ENCODE measurements around the gene CEP104. TPM values are rescaled to one million over a fixed set of nuclear protein-coding genes. Genes with fewer than 3 reads are reported as not detected.

The CEP104 gene
- total RNA-seq, 1 experiment from 2014 or later, result 25.4 TPM

DNA sequence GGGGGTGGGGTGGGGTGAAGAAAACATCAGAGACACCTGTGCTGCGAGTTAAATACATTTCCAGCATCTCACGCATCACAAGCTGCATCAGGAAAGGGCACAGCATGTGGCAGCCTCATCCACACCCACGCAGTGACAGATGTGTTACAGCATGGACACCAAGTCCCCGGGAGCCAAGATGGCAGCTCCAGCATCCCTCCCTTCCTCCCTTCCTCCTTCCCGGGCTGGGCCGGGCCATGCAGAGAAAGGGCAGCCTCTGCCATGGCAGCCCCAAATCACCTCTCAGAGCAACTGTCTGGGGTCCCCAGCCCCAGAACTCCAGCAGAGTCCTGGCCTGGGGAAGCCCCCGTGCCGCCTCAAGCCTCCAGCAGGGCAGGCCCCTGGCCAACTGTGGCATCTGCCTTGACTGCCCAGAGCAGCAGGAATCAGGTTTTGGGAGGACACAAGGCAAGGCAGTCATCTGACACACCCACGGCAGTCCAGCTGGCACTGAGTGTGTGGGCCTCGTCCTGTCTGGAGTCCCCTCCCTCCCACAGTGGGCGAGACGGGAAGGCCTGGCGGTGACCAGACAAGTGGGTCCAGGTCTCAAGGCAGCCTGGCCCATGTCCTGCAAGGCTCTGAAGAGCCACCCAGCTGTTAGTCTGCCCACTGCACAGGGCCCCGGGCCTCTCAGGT, 78.3 kb downstream of the CEP104 start:
- no peak for DNase-seq (ENCODE audit: low read depth)

DNA sequence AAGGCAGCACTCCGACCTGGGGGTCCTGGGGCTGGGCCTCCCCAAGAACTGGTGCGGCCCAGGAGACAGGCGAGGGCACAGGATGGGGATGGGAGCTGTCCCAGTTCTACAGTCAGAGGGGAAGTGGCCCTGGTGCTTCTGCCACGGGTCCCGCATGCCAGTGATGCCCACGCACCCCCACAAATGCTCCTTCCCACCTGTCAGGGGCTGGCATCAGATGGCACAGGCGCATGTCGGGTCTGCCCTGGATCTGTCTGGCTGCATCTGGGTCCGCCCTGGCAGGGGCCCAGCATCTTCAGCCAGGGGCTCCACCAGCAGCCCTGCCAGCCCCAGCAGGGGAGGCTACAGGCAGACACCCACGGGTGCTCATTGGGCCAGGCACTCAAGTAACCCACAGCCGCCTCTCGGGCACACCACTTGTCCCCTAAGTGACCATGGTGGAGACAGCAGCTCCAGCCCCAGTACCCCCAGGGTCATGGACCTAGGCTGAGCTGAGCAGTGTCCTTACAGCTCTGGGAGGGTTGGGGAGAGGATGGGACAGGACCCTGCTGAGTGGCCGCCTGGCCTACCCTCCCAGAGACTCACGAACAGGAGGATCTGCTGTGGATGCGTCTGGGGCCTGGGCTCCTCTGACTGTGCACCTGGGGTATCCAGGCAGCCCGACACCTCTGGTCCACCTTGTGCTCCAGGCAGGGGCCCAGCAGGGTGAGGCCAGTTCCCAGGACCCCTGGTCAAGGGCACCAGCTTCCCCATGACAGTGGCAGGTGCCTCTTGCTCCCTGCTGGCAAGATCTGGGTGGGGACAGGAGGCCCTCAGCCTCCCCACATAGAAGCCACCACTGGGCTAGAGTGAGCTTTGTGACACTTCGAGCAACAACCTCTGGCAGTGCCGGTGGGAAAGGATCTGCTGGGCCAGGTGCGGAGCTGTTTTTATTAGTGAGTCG, 79.1 kb downstream of the CEP104 start:
- DNase-seq (ENCODE audit: low read depth), result no peak

DNA sequence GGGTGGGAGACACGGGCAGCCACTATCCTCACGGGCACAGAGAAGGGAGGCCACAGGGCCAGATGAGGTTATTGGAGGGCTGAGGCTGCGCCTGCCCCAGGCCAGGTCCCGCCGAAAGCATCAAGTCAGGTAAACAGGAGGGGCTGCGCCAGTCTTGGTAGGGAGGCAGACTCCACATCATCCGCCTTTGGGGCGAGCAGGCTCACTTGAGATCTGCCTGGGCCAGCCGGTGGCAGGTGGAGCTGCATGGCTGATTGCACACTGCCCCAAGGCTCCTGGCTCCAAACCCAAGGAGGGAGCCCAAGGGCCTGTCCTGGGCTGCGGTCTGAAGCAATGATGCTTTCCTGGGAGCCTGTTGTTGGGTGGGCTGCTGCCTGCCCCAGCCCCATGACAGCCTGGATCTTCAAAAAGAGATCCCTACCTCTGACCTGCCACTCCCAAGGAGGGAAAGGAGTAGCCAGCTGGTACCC, 79.9 kb downstream of the CEP104 start:
- DNase-seq (ENCODE audit: low read depth), result no peak

DNA sequence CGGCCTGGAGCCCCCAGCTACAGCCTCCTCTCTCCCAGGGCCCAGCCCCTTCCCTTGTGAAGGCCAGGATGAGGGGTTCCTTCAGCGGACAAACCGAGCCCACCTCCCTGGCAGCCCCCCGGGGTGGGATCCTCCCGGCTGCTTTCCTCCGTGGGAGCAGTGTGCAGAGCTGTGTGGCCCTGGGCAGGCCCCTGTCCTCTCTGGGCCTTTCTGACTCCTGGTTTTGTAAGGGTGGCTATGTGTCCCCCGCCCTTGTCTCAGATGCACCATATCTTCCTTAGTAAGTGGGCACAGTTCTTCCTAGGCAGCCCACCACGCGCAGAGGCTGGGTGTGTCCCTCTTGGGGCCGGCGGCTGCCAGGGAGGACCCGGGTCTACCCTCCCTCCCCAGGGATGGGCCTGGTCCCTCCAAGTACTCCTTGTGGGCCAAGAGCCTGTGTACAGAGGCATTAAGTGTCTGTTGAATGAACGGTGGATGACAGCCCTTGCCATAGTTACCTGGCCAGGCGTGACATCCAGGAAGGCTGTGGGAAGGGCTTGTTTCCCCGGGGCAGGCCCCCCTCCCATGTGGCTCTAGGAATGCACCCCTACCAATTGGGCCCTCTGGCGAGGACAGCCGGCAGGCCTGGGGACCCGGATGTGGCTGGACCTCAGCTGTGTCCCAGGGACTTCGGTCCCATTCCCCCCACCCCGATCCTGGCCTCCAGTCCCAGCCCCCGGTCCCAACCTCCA, 80.6 kb downstream of the CEP104 start:
- DNase-seq (ENCODE audit: low read depth), result no peak

DNA sequence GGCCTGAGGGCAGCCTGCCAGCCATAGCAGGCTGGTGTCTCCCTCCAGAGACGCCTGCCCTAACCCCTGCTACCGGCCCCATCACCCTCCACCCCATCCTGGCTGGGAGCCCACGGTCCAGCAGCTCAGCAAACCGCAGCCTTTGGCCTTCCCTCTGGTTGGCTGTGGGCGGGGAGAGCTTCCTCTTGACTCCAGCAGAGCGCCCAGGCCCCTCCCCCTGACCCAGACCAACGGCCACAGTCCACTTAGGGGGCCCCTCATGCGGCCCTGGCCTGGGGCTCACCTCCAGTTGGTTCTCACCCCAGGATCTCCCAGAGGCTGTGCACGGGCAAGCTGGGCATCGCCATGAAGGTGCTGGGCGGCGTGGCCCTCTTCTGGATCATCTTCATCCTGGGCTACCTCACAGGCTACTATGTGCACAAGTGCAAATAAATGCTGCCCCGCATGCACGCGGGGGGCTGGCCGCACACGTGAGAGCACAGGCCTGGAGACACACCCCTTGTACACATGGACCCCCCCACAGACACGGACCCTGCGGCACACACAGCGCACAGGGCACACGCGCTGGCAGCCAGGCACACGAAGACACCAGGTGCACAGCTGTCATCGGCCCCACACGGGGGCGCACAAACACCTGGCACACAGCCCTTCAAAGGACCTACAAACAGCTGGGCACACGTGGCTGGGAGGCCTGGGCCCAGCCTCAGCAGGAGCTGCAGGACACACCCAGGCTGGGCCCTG, 81.4 kb downstream of the CEP104 start:
- DNase-seq (ENCODE audit: low read depth), result peak; percentile 70

DNA sequence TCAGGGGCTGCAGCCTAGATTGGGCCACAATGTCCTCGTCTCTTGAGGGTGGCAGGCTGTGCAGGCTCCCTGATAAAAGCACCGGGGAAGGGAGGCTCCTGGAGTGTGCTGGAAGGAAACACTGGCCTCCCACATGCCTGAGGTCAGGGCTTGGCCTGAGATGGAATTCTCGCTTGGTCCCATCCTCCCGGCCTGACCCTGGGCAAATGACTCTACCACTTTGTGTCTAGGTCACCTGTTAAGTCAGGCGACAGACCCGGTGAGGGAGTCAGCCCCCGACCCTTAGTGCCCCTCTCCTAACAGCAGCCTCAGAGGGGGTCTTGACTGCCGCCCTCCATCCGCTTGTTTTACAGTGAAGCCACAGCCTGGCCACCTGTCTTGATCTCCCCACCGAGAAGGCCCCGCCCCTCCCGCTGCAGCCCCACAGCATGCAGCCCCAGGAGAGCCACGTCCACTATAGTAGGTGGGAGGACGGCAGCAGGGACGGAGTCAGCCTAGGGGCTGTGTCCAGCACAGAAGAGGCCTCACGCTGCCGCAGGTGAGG, 82.0 kb downstream of the CEP104 start:
- peak; percentile 37 for DNase-seq (ENCODE audit: low read depth)

DNA sequence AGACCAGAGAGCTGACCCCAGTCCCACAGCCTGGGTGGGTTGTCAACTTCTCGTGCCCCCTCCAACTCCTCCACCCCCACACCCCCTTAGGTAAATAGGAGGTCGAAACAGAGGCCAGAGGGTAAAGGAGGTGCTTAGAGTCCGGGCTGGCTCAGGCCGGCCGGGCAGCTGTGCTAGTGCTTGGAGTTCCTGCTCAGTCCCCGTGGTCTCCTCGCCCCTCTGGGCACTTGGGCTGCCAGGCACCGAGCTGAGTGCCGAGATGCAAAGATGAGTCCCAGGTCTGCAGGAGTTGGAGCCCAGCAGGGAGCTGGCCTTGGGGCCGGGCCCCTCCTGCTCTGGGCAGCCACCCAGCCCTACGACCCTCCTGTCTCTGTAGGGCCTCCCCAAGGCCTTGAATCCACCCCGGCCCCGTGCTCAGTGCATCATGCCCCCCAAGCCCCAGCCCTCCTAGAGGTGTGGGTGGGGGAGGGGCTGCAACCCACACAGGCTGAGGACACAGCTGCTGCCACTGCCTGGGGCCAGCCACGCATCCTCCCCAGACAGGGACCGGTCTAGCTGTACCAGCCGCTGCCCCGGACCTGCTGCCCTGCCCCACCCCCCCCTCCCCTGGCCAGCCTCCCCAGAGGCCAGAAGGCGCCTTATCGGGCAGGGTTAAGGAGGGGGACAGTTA, 82.6 kb downstream of the CEP104 start:
- DNase-seq (ENCODE audit: low read depth), result no peak

DNA sequence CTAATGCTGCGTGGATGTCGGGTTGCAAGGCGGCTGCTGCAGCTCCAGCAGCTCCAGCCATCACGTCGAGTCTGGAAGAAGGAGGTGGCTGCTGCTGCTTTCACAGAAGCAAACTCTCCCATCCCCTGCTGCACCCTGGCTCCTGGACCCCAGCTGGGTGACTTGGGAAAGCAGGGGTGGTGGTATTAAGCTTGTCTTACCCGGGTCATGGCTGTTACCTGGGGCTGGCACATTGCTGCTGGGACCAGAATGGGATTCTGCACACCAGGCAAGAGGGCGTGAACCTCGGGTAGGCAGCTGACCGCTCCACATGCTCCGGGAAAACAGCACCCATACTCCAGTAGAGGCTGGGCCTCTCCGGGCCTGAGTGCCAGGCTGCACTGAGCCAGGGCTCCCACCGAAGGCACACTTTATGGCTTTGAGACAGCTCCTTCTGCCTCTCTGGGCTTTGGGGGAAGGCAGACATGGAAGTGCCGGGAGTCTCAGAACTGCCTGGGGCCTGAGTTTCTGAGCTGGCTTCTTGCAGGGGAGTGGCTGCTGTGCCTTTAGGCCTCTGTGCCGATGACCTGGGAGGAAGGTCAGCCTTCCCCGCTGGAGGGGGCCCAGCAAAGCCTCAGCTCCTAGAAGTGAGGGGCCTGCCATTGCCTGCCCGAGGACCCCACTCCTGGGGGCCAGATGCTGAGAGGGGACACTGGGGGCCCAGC, 83.3 kb downstream of the CEP104 start:
- DNase-seq (ENCODE audit: low read depth), result no peak

DNA sequence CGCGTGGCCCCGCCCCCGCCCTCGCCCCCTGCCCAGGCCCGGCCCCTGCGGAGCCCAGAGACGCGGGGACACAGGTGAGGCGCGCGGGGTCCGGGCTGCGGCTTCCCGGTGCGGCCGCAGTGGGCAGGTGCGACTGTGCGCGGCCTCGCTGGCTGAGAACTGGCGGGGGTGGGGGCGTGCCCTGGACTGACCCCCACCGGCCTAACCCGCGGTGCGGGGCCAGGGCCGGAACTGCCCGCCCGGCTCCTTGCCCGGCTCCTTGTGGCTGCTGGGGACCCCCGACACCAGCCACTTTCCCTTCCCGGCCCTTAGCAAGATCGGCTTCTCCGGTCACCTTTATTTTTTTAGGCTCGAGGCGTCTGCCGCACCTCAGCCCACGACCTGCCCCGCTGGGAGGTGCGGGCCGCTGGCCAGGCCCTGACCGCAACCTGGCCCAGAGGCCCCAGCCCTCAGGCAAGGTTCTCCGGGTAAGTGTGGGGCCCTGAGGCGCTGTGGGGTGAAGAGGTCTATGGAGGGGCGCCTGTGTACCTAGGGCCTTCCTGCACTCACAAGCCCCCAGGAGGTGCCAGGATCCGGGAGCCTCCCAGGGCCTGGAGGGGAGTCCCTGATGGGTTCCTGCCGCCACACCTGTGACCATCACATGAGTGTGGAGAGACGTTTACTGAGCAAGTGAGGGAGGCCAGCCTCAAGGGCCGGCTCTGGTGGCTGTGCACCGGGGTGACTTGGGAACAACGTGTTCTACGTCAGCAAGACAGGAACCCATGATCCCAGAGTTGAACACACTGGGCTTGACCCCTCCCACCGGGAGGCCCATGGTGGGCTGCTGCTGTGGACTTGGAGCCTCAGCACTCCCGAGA, 84.1 kb downstream of the CEP104 start, which contains the start of gene SMIM1:
Gene SMIM1, plus strand, starts transcription at position 35 of the 857 bp plus-strand sequence. CDS start 2,625 bp downstream, outside the sequence.
- DNase-seq (ENCODE audit: low read depth), result no peak

DNA sequence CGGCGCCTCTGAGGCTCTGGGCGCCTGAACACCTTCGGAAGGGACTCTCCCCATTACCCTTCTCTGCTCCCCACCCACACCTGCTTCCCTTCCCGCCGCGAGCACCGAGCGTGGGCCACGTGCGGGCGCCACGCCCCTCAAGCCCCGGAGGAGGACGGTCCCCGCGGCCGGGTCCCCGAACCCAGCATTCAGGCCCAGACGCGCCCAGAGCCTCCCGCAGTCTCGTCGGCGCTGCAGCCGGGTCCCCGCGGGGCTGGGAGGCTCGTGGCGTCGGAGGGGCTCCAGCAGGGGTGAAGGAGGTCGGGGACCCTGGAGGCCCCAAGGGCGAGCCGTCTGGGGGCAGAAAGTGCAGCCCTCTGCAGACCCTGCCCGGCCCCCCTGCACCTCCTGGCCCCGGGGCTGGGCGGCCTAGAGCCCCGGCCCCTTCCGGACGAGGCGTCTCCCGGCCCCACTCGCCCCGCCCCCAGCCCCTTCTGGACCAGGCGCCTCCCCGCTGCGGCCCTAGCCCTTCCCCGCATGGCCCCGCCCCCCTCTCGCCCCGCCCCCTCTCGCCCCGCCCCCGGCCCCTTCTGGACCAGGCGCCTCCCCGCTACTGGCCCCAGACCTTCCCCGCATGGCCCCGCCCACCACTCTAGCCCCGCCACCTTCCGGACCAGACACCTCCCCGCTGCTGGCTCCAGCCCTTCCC, 84.8 kb downstream of the CEP104 start:
- peak; percentile 33 for DNase-seq (ENCODE audit: low read depth)

DNA sequence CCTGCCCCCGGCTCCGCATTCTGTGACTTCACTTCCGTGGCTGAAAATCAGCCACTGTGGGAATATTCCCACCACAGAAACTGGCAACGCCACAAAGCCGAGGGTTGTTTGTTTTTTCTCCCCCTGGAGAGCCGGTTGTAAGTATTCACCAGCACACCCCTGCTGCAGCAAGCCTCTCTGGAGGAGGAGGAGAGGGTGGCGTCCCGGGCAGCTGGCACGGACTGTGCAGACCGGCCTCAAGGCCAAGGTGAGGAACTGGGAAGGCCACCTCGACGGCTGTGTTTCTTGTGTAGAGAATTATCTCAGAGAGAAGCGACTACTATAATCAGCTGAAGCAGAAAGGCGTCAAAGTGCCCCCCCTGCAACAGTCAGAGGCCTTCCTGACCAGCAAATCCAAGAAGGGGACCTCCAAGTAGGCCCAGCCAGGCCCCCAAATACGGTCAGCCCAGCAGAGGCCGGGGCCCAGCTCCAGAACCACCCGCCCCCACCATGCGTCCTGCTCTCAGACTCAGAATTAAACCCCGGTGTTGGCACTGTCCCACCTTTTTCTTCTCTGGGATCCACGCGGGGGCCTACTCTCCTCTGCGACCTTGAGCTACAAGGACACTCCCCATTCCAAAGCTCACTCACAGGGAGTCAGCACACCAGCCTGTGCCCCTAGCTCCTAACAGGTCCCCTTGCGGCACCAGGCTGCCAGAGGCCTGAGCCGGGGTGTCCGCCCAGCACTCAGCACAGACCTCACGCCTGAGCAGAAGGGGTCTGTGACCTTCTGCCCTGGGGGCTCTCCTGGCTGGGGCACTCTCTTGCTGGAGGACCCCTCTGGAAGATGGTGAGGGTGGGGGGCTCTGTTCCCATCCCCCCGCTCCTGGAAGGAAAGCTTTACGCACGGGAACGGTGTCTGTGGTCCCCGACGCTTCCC, 85.6 kb downstream of the CEP104 start:
- no peak for DNase-seq (ENCODE audit: low read depth)

DNA sequence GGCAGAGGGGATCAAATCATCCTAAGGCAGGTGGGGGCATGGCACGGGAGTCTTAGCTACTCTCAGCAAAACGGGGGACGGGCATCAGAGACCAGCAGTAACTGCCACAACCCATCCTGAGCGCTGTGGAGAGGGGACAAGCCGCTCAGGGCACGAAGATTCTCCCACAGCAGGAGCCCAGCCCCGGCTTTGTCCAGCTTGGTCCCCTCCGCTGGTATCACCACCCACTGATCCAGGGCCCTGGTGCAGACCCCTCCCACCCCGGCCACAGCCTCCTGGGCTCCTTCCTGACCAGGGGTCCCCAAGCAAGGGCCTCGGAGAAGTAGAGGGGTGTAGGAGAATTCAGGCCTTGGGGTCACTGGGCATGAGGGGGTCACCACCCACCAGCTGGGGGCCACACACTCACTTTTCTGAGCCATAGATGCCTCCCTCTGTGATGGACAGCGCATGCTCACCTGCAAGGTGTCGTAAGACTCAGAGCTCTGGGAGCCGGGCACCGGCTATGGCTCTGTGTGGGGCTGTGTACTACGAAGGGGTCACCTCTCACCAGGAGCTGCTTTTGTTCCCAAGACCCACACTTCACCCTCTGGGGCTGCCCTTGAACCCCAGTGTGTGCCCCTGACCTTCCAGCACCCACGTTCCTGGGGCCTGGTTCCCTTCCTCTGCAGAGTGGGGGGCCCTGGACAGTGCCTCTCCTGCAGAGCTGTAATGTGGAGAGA, 86.8 kb downstream of the CEP104 start:
- no peak for DNase-seq (ENCODE audit: low read depth)

DNA sequence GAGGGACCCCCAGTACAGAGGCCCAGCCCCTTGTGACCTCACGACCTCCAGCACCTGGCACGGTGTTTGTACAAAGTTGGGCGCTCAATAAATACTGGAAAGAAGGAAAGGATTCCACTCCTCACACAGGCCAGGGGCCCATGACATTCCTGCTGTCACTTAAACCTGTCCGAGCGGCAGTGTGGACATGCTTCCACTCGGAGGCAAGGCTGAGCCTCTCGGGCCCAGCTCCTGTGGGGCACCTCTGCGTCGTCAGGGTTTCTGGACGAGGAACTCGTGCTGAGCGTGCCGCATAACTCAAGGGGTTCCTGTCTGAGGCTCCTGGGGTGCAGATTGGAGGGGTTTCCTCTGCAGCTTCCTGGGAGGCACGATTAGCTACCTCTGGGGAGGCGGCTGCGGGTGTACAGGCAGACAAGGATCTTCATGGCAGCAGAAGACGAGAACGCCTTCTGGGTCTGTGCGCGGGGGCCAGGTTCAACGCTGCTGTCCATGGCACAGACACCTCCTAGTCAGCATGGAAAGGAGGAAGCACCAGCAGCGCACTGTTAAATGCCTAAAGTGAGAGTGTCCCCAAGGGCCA, 88.1 kb downstream of the CEP104 start:
- no peak for DNase-seq (ENCODE audit: low read depth)

DNA sequence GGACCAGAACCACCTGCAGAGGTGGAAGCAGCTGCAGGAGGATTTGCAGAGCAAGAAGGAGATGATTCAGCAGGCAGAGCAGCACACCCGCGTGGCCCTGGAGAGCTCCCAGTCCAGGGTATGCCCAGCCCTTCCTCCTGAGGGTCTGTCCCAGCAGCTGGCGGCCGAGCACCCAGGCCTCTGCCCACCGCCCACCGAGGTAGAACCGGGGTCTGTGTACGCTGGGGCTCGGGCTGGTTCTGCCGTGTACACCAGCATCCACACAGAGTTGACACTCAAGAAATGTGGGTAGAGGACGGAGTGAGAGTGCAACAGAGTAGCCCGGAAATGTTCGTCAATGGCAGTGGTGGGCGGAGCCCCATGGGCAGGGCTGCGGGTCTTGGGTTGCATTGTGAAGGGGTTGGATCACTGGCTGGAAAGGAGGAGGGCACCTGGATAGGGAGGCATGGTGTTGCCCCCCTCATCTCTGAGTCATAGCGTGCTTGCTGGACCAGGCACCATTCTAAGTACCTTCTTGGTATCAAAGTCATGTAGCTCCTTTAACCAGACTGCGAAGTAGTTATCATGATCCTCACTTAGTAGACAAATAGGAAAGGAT, 89.6 kb downstream of the CEP104 start:
- DNase-seq (ENCODE audit: low read depth), result no peak

DNA sequence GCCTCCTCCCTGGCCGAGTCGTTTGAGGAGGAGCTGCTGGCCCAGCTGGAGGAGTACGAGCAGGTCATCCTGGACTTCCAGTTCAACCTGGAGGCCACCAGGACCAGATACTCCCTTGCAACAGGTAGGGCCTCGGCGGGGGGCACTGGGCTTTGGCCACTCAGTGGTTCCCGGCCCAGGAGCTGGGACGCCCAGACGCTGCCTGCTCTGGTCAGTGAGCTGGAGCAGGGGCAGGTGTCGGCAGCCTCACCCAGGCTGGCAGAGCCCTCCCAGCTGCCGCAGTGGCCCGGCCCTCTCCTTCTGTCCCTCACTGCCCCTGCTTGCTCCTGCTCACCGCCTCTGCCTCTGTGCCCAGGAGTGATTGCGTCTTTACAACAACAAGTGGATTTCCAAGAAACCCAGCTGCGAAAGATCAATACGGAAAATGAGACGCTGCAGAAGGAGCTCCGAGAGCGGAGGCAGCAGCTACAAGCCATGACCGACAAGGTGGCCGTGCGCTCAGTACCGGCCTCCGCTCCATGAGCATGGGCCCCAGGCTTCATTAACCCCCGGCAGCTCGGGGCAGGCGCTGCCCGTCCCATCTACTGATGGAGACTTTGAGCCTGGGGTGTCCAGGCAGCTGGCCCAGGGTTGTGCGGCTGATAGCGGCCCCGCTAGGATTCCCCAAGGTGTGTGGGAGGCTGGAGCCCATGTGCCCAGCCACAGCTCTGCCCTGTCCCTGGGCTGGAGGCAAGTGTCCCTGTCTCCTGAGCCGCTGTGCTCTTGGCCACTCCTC, 93.5 kb downstream of the CEP104 start:
- DNase-seq (ENCODE audit: low read depth), result no peak
